ENCODE results near the gene DNAJC12. TPM values are rescaled to one million over a fixed set of nuclear protein-coding genes. Genes with fewer than 3 reads are reported as not detected.

Gene DNAJC12
- total RNA-seq, 2 experiments from 2014 or later, result 12.8 to 19.4 TPM

DNA sequence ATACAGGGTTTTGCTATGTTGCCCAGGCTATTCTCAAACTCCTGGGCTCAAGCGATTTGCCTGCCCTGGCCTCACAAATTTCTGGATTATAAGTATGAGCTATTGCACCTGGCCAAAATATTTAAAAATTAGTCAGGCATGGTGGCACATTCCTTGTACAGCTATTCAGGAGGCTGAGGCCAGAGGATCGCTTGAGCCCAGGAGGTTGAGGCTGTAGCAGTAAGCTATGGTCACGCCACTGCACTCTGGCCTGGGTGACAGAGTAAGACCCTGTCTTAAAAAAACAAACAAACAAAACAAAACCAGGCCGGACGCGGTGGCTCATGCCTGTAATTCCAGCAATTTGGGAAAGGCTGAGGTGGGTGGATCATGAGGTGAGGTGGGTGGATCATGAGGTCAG, 32.0 kb upstream of the DNAJC12 start:
- intact Hi-C loops (cut with micrococcal nuclease; ENCODE audit: unreplicated experiment), result no loop called here
- no peaks in the 10 kb centered on the region for H3K36me3 ChIP-seq (ENCODE audit: insufficient read depth, low read length)
- no peaks in the 10 kb centered on the region for H3K79me2 ChIP-seq (ENCODE audit: insufficient read depth, low read depth, low read length)
- H4K20me1 ChIP-seq (ENCODE audit: insufficient read depth, low read length), result no peaks in the 10 kb centered on the region
- H3K4me2 ChIP-seq (ENCODE audit: low read length), result no peak overlapping the region
- CTCF ChIA-PET (ENCODE audit: unreplicated experiment), result no interaction called here
- no TSS peak for BruUV-seq (replicated peaks)
- no peaks in the 10 kb centered on the region for H3K9me3 ChIP-seq (ENCODE audit: low read length)
- H3K9me2 ChIP-seq (ENCODE audit: insufficient read depth, low read length), result no peaks in the 10 kb centered on the region
- no peak for DNase-seq (ENCODE audit: low spot score)
- TF ChIP-seq, protein P1, sequence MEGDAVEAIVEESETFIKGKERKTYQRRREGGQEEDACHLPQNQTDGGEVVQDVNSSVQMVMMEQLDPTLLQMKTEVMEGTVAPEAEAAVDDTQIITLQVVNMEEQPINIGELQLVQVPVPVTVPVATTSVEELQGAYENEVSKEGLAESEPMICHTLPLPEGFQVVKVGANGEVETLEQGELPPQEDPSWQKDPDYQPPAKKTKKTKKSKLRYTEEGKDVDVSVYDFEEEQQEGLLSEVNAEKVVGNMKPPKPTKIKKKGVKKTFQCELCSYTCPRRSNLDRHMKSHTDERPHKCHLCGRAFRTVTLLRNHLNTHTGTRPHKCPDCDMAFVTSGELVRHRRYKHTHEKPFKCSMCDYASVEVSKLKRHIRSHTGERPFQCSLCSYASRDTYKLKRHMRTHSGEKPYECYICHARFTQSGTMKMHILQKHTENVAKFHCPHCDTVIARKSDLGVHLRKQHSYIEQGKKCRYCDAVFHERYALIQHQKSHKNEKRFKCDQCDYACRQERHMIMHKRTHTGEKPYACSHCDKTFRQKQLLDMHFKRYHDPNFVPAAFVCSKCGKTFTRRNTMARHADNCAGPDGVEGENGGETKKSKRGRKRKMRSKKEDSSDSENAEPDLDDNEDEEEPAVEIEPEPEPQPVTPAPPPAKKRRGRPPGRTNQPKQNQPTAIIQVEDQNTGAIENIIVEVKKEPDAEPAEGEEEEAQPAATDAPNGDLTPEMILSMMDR (conservative IDR thresholded peaks at IDR 0.05; ENCODE audit: low read length), result no peak
- TF ChIP-seq EZH2phosphoT487 (IDR thresholded peaks at IDR 0.05; ENCODE audit: borderline replicate concordance, low read depth, low read length), result no peak
- POLR2A ChIA-PET, result interaction anchor here (1.7 kb wide), 1 partner anchor 8 kb away, joined by 4 read pairs; no protein-coding TSS in a partner anchor
- H3K4me3 ChIP-seq (ENCODE audit: low read depth, low read length, poor library complexity, severe bottlenecking), result no peak overlapping the region
- no peak overlapping the region for H2AFZ ChIP-seq (ENCODE audit: low read length)
- no peaks in the 10 kb centered on the region for H3K4me1 ChIP-seq (ENCODE audit: insufficient read depth, low read length, poor library complexity, severe bottlenecking)
- no peak overlapping the region for H3K27ac ChIP-seq (ENCODE audit: low read depth, low read length, poor library complexity, severe bottlenecking)

DNA sequence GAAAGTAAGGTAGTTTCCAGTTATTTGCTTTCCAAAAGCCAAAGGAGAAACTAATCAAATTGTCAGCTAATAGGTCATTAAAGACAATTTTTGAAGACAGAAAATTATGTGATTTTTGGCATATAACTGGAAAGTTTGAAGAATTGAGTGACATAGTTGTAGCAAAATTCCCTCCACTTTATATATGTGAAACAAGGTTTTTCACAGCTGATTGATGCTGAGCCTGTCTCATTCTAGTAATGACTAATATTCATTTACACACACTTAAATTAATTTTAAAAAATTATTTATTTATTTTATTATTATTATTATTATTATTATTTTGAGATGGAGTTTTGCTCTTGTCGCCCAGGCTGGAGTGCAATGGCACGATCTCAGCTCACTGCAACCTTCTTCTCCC, 30.1 kb upstream of the DNAJC12 start:
- no peak overlapping the region for H3K4me2 ChIP-seq (ENCODE audit: low read length)
- POLR2A ChIA-PET, result interaction anchor here (0.6 to 1.5 kb wide), 6 partner anchors 12 to 544 kb away, joined by 3 to 5 read pairs (median 3); partner anchors contain the start of gene SIRT1
- H3K4me3 ChIP-seq (ENCODE audit: low read depth, low read length, poor library complexity, severe bottlenecking), result no peak overlapping the region
- no TSS peak for BruUV-seq (replicated peaks)
- no peaks in the 10 kb centered on the region for H3K9me3 ChIP-seq (ENCODE audit: low read length)
- TF ChIP-seq, protein P1 (conservative IDR thresholded peaks at IDR 0.05; ENCODE audit: low read length), result no peak
- TF ChIP-seq EZH2phosphoT487 (IDR thresholded peaks at IDR 0.05; ENCODE audit: borderline replicate concordance, low read depth, low read length), result no peak
- H3K9me2 ChIP-seq (ENCODE audit: insufficient read depth, low read length), result no peaks in the 10 kb centered on the region
- intact Hi-C loops (cut with micrococcal nuclease; ENCODE audit: unreplicated experiment), result no loop called here
- H3K36me3 ChIP-seq (ENCODE audit: insufficient read depth, low read length), result no peaks in the 10 kb centered on the region
- H3K4me1 ChIP-seq (ENCODE audit: insufficient read depth, low read length, poor library complexity, severe bottlenecking), result peaks cover 7% of the 10 kb centered on the region
- no peak overlapping the region for H3K27ac ChIP-seq (ENCODE audit: low read depth, low read length, poor library complexity, severe bottlenecking)
- CTCF ChIA-PET (ENCODE audit: unreplicated experiment), result no interaction called here
- H3K79me2 ChIP-seq (ENCODE audit: insufficient read depth, low read depth, low read length), result no peaks in the 10 kb centered on the region
- no peak overlapping the region for H2AFZ ChIP-seq (ENCODE audit: low read length)
- H4K20me1 ChIP-seq (ENCODE audit: insufficient read depth, low read length), result no peaks in the 10 kb centered on the region
- no peak for DNase-seq (ENCODE audit: low spot score)

GRCh38 chr10:67864607-67865371, 26.8 kb upstream of the DNAJC12 start:
- no peak for TF ChIP-seq EZH2phosphoT487 (IDR thresholded peaks at IDR 0.05; ENCODE audit: borderline replicate concordance, low read depth, low read length)
- TF ChIP-seq, protein P1 (conservative IDR thresholded peaks at IDR 0.05; ENCODE audit: low read length), result no peak
- no TSS peak for BruUV-seq (replicated peaks)
- ChIA-PET CTCF (ENCODE audit: unreplicated experiment) (no interaction called here), POLR2A (interaction anchor here (0.6 to 1.6 kb wide), 4 partner anchors 8 to 194 kb away, joined by 3 to 4 read pairs (median 3); no protein-coding TSS in a partner anchor)
- Histone ChIP-seq H3K4me1 (ENCODE audit: insufficient read depth, low read length, poor library complexity, severe bottlenecking) (peaks cover 17% of the 10 kb centered on the region), H3K27ac (ENCODE audit: low read depth, low read length, poor library complexity, severe bottlenecking) (no peak overlapping the region), H3K4me2 (ENCODE audit: low read length) (no peak overlapping the region), H3K36me3 (ENCODE audit: insufficient read depth, low read length) (no peaks in the 10 kb centered on the region), H3K79me2 (ENCODE audit: insufficient read depth, low read depth, low read length) (no peaks in the 10 kb centered on the region), H3K9me3 (ENCODE audit: low read length) (no peaks in the 10 kb centered on the region), H3K9me2 (ENCODE audit: insufficient read depth, low read length) (no peaks in the 10 kb centered on the region), H2AFZ (ENCODE audit: low read length) (peak overlapping the region; percentile 66; the same call in 1 of the 2 replicates), H3K4me3 (ENCODE audit: low read depth, low read length, poor library complexity, severe bottlenecking) (no peak overlapping the region), H4K20me1 (ENCODE audit: insufficient read depth, low read length) (no peaks in the 10 kb centered on the region)
- no peak for DNase-seq (ENCODE audit: low spot score)
- intact Hi-C loops (cut with micrococcal nuclease; ENCODE audit: unreplicated experiment), result no loop called here

All from OCI-LY7 (cell line).